GM15510 (cell line): ENCODE results near the gene ACSF3.

ENCODE experiments used
- POLR2A ChIP-seq: IDR thresholded peaks from 3 replicates; pipeline ENCODE4 v1.6.1; 2011; ENCODE audit warnings: borderline replicate concordance; ENCODE audit not compliant: insufficient read length; ENCODE audit errors: extremely low read depth

Gene ACSF3

GRCh38 chr16:89167425-89167941, 73.8 kb downstream of the ACSF3 start:
- TF ChIP-seq POLR2A: no peak

GRCh38 chr16:89168381-89169189, 74.9 kb downstream of the ACSF3 start:
- TF ChIP-seq POLR2A: no peak

GRCh38 chr16:89169778-89170177, 76.1 kb downstream of the ACSF3 start:
- no peak for TF ChIP-seq POLR2A

- no peak for TF ChIP-seq POLR2A
Measured at GRCh38 chr16:89170346-89171215, 76.9 kb downstream of the ACSF3 start.

- TF ChIP-seq POLR2A: no peak
Measured at GRCh38 chr16:89171216-89172170, 77.8 kb downstream of the ACSF3 start, which contains the start of gene CDH15. Gene CDH15, plus strand, starts transcription at chr16:89171748. Its CDS starts 84 bp downstream, at chr16:89171832.

- no peak for TF ChIP-seq POLR2A
Measured at GRCh38 chr16:89172171-89172527, 78.5 kb downstream of the ACSF3 start.

GRCh38 chr16:89172528-89173173, 79.0 kb downstream of the ACSF3 start:
- TF ChIP-seq POLR2A: no peak

- TF ChIP-seq POLR2A: no peak
Measured at GRCh38 chr16:89173174-89173921, 79.7 kb downstream of the ACSF3 start.

GRCh38 chr16:89174055-89174827, 80.6 kb downstream of the ACSF3 start:
- TF ChIP-seq POLR2A: no peak

- no peak for TF ChIP-seq POLR2A
Measured at GRCh38 chr16:89174877-89175276, 81.2 kb downstream of the ACSF3 start.

GRCh38 chr16:89175280-89176146, 81.9 kb downstream of the ACSF3 start:
- TF ChIP-seq POLR2A: no peak
